Thymus (tissue), 11 donors: ENCODE data around the gene DPYD. TPM values are rescaled to one million over a fixed set of nuclear protein-coding genes. Genes with fewer than 3 reads are reported as not detected.

Experiments
- DNase-seq, 9 donors: peaks; one replicate each; pipeline ENCODE4 v3.0.0-alpha.2; 2013; ENCODE audit warnings: low spot score in 9 of 9, low read depth in 6 of 9, missing footprints in 1 of 9
- H3K27ac ChIP-seq, 2 donors: one replicate each; pipeline ENCODE4 v1.5.1; 2013; ENCODE audit warnings: control low read depth in 1 of 2, low read depth in 1 of 2, low read length in 1 of 2, mild to moderate bottlenecking in 1 of 2, moderate library complexity in 1 of 2
- H3K27me3 ChIP-seq, 2 donors: one replicate each; pipeline ENCODE4 v1.5.1; 2013; ENCODE audit warnings: low read length in 1 of 2; ENCODE audit not compliant: control insufficient read depth in 2 of 2, insufficient read depth in 1 of 2
- H3K36me3 ChIP-seq, 2 donors: one replicate each; pipeline ENCODE4 v1.5.1; 2013; ENCODE audit warnings: low read length in 1 of 2, mild to moderate bottlenecking in 1 of 2, moderate library complexity in 1 of 2; ENCODE audit not compliant: control insufficient read depth in 2 of 2, insufficient read depth in 2 of 2
- H3K4me1 ChIP-seq, 2 donors: one replicate each; pipeline ENCODE4 v1.5.1; 2013; ENCODE audit warnings: low read length in 2 of 2; ENCODE audit not compliant: control insufficient read depth in 2 of 2, insufficient read depth in 2 of 2
- H3K4me3 ChIP-seq, 2 donors: one replicate each; pipeline ENCODE4 v1.5.1; 2013; ENCODE audit warnings: low read length in 2 of 2, control low read depth in 1 of 2, mild to moderate bottlenecking in 1 of 2
- H3K9me3 ChIP-seq, 2 donors: one replicate each; pipeline ENCODE4 v1.5.1; 2013; ENCODE audit warnings: low read length in 1 of 2, mild to moderate bottlenecking in 1 of 2; ENCODE audit not compliant: control insufficient read depth in 2 of 2, insufficient read depth in 1 of 2
- WGBS: extraction: QIAGEN DNeasy Blood & Tissue Kit; methylation state at CpG from one replicate; pipeline ENCODE4 v1.1.7; 2013; 5-methylcytosine and 5-hydroxymethylcytosine counted together
- polyA plus RNA-seq: library from polyadenylated mRNA; stranded (reverse); fragments of 200-250 nt; gene quantifications from one replicate; pipeline ENCODE4 v1.2.3, GENCODE V29; 2013
- total RNA-seq: library from RNA; stranded (reverse); fragments of 120-200 nt; gene quantifications from one replicate; pipeline ENCODE4 v1.2.4, GENCODE V29; 2013
- donor health status: healthy.

The DPYD gene
- total and polyA plus RNA-seq, 2 donors = 13.1 to 29.4 TPM

DNA sequence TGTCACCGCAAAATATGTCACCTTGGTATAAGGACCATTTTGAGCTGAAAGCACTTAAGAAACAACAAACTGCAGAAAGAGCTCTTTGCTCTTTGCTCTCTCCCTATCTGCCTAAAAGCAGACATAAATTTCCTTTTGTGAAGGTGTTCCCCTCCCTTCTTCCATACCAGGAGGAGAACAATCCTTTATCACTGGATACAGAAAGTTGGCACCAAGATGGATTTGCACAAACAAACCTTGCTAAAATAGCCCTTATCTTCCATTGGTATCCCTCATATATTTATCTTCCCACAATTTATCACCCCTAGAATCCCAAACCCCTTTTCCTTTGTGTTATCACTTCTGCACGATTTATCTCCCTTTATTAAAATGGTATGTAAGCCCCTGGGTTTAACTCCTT lies 51.4 kb downstream of the DPYD start:
- Histone ChIP-seq H3K27me3 (no peaks in the 10 kb centered on the region), H3K9me3 (no peaks in the 10 kb centered on the region), H3K4me3 (no peak overlapping the region), H3K36me3 (no peaks in the 10 kb centered on the region), H3K4me1 (peaks cover 0 to 6% of the 10 kb centered on the region in 2 donors), H3K27ac (no peak overlapping the region)
- no peak for DNase-seq
- 82% methylated on average over 2 of the region's 2 CpGs for WGBS

DNA sequence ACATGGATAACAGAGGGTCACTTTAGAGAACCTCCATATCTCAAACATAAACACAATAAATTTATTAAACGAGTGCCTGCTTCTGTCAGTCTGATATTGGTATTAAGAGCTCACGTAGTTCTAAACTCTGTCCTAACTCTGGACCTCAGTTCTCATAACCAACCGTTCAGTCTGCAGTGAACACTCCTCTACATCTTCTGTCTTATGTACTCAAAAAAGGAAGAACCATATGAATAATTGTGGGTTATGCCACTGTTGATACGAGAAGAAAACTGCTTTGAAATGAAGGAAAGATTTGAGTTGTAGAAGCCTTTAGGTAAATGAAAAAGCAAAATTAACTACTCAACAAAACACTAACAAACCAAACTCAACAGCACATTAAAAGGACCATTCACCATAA lies 53.7 kb downstream of the DPYD start:
- Histone ChIP-seq H3K36me3 (no peaks in the 10 kb centered on the region), H3K27me3 (no peaks in the 10 kb centered on the region)
- 97% methylated on average over 4 of the region's 4 CpGs for WGBS

DNA sequence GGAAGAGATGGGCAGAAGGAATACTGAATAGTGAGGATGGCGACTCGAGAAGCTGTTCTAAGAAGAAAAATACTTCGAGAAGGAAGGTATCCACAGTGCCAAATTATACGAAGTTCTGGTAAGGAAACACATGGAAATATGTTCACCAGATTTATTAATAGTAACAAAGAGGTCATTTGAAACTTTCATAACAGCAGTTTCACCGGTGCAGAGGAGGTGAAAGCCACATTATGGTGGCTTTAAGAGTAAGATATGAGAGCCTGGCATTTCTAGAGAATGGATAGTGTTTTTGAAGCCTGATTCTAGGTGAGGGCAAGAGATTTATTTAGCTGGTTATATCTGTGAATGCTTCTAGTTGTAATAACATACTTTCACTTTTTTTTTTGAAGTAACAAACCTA lies 56.2 kb downstream of the DPYD start:
- no peak for DNase-seq
- H3K4me3 ChIP-seq = no peak overlapping the region
- peaks cover 0 to 9% of the 10 kb centered on the region in 2 donors for H3K4me1 ChIP-seq
- no peaks in the 10 kb centered on the region for H3K36me3 ChIP-seq
- H3K27me3 ChIP-seq = no peaks in the 10 kb centered on the region
- H3K27ac ChIP-seq = no peak overlapping the region
- WGBS = 8% methylated on average over 5 of the region's 5 CpGs
- no peaks in the 10 kb centered on the region for H3K9me3 ChIP-seq

More for the DNA sequence above, 53.7 kb downstream of the DPYD start:
- H3K4me3 ChIP-seq = no peak overlapping the region
- H3K27ac ChIP-seq = no peak overlapping the region
- peaks cover 0 to 9% of the 10 kb centered on the region in 2 donors for H3K4me1 ChIP-seq
- H3K9me3 ChIP-seq = no peaks in the 10 kb centered on the region
- no peak for DNase-seq

DNA sequence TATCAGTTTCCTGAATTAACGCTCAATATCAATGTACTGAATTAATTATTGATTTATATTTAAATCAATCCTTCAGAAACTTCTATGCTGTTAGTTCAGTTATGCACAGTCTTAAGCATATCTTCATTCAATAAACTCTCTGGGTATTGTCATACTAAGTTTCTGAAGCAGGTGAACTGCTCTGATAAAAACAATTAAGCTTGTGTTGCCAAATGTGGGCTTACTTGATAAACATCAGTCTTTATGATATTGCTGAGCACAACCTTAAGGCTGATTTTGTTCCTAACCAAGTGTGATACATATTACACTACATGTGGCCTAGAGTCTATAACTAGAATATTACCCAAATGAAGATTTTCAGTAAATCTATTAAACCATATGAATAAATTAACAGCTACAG lies 67.6 kb downstream of the DPYD start:
- Histone ChIP-seq H3K27me3 (no peaks in the 10 kb centered on the region), H3K4me1 (no peaks in the 10 kb centered on the region), H3K36me3 (peaks cover 0 to 6% of the 10 kb centered on the region in 2 donors), H3K4me3 (no peak overlapping the region), H3K27ac (no peak overlapping the region), H3K9me3 (no peaks in the 10 kb centered on the region)
- no peak for DNase-seq
- 98% methylated on average over 1 of the region's 1 CpG for WGBS

DNA sequence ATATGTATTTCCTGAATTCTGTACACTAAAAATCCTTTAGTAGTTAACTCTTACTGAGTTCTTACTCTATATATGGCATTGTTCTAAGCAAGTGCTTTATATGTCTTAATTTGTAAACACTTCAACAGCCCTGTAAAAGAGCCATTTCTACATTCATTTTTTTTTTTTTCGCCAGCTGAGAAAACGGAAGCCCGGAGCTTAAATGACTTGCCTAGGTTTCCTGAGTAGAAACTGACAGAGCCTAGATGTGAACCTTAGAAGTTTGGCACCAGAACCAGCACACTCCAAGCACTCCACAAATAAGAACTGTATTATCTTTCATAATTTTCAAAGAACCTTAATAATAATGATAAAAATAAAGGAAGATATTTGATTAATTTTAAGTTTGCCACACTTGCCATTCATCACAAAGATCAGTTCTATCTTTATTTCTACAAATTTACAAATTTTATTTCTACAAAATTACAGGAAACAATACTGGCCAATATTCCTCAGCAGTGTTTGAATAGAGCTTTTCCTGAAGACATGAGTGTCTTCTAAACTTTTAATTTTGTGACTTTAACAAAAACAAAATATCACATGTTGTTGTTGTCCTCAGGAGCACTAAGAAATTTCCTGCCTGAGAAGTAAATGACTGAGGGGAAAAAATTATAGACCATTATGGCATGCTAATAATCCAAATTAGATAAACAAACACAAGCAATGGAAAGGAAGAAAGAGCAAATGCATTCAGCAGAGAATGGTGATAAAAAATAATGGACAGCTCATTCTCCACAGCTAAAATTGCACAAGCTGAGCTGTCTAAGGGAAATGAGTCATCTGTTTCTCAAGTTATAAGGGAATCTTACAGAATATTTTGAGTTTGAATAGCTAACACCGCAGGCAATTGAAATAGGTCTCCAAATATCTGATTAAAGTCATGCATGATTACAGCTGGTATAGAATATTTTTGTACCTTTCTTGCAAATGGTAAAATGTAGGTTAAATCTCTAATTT lies 71.2 kb downstream of the DPYD start:
- H3K4me1 ChIP-seq = no peaks in the 10 kb centered on the region
- no peak overlapping the region for H3K27ac ChIP-seq
- H3K36me3 ChIP-seq = peaks cover 1 to 9% of the 10 kb centered on the region in 2 donors
- peaks cover 4 to 13% of the 10 kb centered on the region in 2 donors for H3K9me3 ChIP-seq
- H3K4me3 ChIP-seq = no peak overlapping the region
- peak in 2 of 9 donors; percentile 23 to 40 for DNase-seq
- WGBS = 17% methylated on average over 4 of the region's 4 CpGs
- H3K27me3 ChIP-seq = no peaks in the 10 kb centered on the region

DNA sequence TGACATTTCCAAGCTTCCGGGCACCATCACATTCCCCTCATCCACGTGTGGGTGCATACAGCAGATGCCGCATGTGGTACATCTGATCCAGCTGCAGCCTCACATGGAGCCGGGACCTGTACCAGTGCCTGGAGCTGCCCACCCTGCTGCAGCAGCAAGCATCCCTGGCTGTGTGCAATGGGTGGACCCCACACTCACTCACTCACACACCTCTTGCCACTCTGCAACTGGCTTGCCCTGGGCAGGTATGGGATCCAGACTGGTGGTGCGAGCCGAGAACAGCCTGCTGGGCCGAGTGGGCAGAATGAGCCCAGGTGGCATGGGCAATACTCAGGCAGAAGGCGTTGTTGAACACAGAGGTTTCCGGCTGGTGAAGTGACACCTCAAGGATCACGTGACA lies 75.0 kb downstream of the DPYD start:
- H3K27ac ChIP-seq = no peak overlapping the region
- H3K4me3 ChIP-seq = no peak overlapping the region
- H3K4me1 ChIP-seq = no peaks in the 10 kb centered on the region
- WGBS = 98% methylated on average over 10 of the region's 10 CpGs
- H3K27me3 ChIP-seq = no peaks in the 10 kb centered on the region
- H3K9me3 ChIP-seq = peaks cover 4 to 13% of the 10 kb centered on the region in 2 donors
- DNase-seq = no peak
- peaks cover 0 to 9% of the 10 kb centered on the region in 2 donors for H3K36me3 ChIP-seq

DNA sequence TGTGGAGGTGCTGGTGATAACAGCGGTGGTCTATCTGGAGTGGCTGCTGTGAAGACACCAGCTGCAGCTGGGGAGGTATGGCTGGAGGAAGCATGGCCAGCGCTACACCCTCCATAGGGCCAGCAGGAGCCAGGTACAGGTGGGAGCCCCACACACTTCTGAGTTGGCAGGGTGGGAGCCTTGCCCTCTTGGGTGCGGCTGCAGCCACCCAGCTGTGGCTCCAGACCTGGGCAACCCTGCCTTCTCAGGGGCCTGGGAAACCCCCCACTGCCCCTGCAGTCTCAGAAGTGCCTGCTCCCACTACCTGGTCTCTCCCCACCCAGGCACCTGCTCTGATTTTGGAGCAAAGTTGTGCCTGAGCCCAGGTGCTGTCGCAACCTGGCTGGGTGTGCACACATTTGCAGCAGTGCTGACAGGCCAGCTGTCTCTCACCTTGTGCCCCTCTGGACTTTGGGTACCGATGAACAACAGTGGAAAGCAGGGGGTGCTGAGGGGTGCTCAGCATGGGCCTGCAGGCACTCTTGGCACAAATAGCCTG lies 76.2 kb downstream of the DPYD start:
- H3K27me3 ChIP-seq = no peaks in the 10 kb centered on the region
- WGBS = 97% methylated on average over 5 of the region's 5 CpGs
- peaks cover 0 to 9% of the 10 kb centered on the region in 2 donors for H3K36me3 ChIP-seq
- no peak overlapping the region for H3K4me3 ChIP-seq
- no peak for DNase-seq
- no peaks in the 10 kb centered on the region for H3K4me1 ChIP-seq
- peaks cover 4 to 13% of the 10 kb centered on the region in 2 donors for H3K9me3 ChIP-seq
- no peak overlapping the region for H3K27ac ChIP-seq

DNA sequence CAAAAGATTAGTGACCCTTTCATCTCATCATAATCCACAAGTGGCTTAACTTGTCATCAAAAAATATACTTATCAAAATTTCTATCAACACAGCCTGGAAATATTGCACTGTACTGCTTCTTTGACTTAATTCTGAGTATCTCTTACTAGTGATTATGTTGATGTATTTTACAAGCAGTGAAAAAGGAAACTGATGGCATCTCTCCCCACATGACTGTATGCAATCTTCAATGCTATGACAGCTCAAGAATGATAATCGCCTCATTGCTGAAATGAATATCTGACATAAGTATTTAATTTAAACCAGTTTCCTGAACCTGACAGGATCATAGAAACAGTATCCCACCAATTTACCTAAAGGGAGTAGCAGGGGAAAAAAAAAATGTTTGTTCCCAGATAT lies 79.5 kb downstream of the DPYD start:
- H3K4me1 ChIP-seq = no peaks in the 10 kb centered on the region
- no peak overlapping the region for H3K27ac ChIP-seq
- H3K27me3 ChIP-seq = no peaks in the 10 kb centered on the region
- peaks cover 4 to 13% of the 10 kb centered on the region in 2 donors for H3K9me3 ChIP-seq
- no peak for DNase-seq
- no peak overlapping the region for H3K4me3 ChIP-seq
- 97% methylated on average over 1 of the region's 1 CpG for WGBS
- H3K36me3 ChIP-seq = peaks cover 0 to 9% of the 10 kb centered on the region in 2 donors

DNA sequence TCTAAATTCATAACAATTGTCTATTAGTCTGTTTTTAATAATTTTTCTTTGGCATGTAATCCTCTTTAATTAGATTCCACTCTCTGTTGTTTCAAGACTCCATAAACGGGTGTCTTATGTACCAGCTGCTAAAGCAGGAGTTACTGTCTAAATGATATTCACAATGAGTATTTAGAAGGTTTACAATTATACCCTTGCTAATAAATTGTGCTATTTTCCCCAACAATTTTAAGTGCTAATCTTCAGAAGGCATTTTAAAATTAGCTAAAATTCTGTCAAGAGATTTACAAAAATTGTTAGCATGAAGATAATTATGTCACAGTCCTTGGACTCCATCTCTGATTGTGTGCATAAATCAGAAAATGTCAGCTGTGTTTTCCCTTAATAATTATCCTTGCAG lies 83.7 kb downstream of the DPYD start:
- WGBS = 99% methylated on average over 1 of the region's 1 CpG
- H3K4me1 ChIP-seq = no peaks in the 10 kb centered on the region
- DNase-seq = no peak
- no peaks in the 10 kb centered on the region for H3K36me3 ChIP-seq
- no peak overlapping the region for H3K4me3 ChIP-seq
- H3K27me3 ChIP-seq = no peaks in the 10 kb centered on the region
- no peak overlapping the region for H3K27ac ChIP-seq
- no peaks in the 10 kb centered on the region for H3K9me3 ChIP-seq
